Measurements from ENCODE around the gene DISP2.

Gene DISP2

DNA sequence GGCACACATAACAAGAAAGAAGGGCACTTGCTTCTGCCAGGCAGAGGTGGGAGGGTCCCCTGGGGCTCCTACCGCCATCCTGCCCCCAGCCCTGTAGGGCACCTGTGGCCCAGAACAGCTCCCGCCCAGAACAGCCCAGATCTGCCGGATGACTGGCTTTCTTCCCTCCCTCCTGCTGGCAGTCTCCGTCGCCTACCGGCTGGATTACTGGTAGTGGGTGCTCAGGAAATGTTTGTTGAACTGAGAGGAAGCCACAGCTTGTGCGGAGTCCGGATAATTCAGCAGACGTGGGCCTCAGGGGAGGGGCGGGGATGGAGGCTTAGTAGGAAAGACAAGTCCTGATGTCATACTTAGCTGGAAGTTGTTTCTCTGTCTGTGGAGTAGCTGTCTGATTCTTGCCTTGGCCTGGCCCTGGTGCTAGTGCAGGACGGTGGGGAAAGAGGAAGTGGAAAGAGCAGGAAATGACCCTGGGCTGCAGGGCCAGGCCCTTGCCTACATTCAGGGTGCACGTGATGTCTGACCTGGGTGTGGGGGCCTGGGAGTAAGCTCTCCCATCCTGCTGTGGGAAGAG, 24.0 kb upstream of the DISP2 start:
- Histone ChIP-seq H3K36me3 (ENCODE audit: low read length) (no peaks in the 10 kb centered on the region), H3K9me2 (replicated peaks; ENCODE audit: insufficient read depth, low read length) (no peaks in the 10 kb centered on the region), H3K27ac (ENCODE audit: low read depth, low read length) (no peak overlapping the region), H3K79me2 (ENCODE audit: insufficient read depth, low read length) (no peaks in the 10 kb centered on the region), H3F3A (ENCODE audit: insufficient read depth) (no peaks in the 10 kb centered on the region), H4K20me1 (ENCODE audit: low read depth, low read length) (no peaks in the 10 kb centered on the region), H3K27me3 (ENCODE audit: low read length) (no peaks in the 10 kb centered on the region), H3K4me3 (ENCODE audit: insufficient read depth, low read length, poor library complexity, severe bottlenecking) (no peak overlapping the region), H3K9ac (ENCODE audit: low read length) (no peak overlapping the region), H3K9me3 (ENCODE audit: insufficient read depth, low read length) (no peaks in the 10 kb centered on the region), H3K4me2 (ENCODE audit: low read depth, low read length, poor library complexity, severe bottlenecking) (no peak overlapping the region), H2AFZ (ENCODE audit: low read depth, low read length, severe bottlenecking) (no peak overlapping the region)
- TF ChIP-seq EZH2phosphoT487 (conservative IDR thresholded peaks at IDR 0.05; ENCODE audit: low read length), result no peak
- TF ChIP-seq, protein P1, sequence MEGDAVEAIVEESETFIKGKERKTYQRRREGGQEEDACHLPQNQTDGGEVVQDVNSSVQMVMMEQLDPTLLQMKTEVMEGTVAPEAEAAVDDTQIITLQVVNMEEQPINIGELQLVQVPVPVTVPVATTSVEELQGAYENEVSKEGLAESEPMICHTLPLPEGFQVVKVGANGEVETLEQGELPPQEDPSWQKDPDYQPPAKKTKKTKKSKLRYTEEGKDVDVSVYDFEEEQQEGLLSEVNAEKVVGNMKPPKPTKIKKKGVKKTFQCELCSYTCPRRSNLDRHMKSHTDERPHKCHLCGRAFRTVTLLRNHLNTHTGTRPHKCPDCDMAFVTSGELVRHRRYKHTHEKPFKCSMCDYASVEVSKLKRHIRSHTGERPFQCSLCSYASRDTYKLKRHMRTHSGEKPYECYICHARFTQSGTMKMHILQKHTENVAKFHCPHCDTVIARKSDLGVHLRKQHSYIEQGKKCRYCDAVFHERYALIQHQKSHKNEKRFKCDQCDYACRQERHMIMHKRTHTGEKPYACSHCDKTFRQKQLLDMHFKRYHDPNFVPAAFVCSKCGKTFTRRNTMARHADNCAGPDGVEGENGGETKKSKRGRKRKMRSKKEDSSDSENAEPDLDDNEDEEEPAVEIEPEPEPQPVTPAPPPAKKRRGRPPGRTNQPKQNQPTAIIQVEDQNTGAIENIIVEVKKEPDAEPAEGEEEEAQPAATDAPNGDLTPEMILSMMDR (IDR thresholded peaks at IDR 0.05; ENCODE audit: insufficient read depth, low read length, poor library complexity, severe bottlenecking), result no peak

DNA sequence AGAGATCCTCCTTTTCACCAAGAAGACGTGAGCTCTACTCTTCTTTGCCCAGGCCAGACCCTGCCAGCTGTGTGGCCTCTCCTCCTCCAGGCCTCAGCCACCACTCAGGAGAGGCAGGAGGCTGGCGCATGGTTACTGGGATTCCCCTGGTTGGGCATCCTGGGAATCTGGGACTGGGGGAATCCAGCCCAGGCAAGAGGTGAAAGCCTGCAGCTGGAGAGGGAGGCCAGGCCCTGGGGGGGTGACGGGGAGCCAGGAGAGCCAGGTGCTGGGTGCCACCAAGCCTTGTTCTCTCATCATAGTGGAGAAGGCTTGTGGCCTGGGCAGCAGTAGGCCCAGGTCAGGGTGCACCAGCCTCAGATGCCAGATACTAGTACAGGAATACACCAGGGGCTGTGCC, 23.5 kb upstream of the DISP2 start:
- no peak overlapping the region for H3K9ac ChIP-seq (ENCODE audit: low read length)
- TF ChIP-seq, protein P1 (IDR thresholded peaks at IDR 0.05; ENCODE audit: insufficient read depth, low read length, poor library complexity, severe bottlenecking), result no peak
- TF ChIP-seq EZH2phosphoT487 (conservative IDR thresholded peaks at IDR 0.05; ENCODE audit: low read length), result no peak

DNA sequence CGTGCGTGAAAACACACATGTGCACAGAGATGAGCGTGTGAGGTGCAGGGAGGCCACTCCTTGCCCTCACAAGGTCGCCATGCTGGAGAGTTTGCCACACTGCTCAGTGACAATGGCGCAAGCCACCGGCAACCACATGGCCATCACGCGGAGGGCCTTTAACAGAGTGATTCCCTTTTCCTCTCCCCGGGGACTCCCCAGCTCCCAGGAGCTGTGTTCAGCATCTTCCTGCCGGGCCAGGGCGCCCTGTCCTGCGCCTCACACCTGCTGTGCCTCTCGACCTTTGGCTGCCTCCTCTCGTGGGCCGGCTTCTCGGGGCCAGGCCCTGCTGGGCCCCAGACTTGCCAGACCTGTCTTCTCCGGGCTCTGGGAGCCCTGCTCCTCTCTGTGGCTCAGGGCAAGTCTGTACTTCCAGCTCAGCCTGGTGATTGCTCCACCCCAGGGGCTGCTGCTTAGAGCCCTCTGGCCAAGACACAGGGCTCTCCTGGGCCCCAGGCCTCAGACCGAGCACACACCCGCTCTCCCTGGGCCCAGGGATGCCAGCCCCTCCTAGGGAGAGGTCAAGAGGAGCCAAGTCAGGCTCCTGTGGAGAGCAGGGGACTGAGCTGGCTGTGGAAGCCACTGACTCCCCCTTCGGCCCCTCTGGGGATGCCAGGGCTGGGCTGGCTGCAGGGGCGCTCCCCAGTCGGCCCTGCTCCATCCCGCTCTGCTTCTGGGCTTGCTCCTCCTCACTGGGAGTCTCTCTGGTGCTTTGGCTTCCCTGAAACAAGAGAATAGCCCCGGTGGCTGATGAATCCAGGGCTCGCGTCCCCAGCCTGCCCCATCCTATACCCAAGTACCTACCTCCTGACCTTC, 22.9 kb upstream of the DISP2 start:
- H4K20me1 ChIP-seq (ENCODE audit: low read depth, low read length), result no peaks in the 10 kb centered on the region
- H2AFZ ChIP-seq (ENCODE audit: low read depth, low read length, severe bottlenecking), result no peak overlapping the region
- no peaks in the 10 kb centered on the region for H3K27me3 ChIP-seq (ENCODE audit: low read length)
- no peak overlapping the region for H3K4me3 ChIP-seq (ENCODE audit: insufficient read depth, low read length, poor library complexity, severe bottlenecking)
- H3K27ac ChIP-seq (ENCODE audit: low read depth, low read length), result no peak overlapping the region
- no peaks in the 10 kb centered on the region for H3K79me2 ChIP-seq (ENCODE audit: insufficient read depth, low read length)
- no peaks in the 10 kb centered on the region for H3K36me3 ChIP-seq (ENCODE audit: low read length)
- H3K9ac ChIP-seq (ENCODE audit: low read length), result no peak overlapping the region
- H3F3A ChIP-seq (ENCODE audit: insufficient read depth), result no peaks in the 10 kb centered on the region
- H3K9me2 ChIP-seq (replicated peaks; ENCODE audit: insufficient read depth, low read length), result no peaks in the 10 kb centered on the region
- no peak overlapping the region for H3K4me2 ChIP-seq (ENCODE audit: low read depth, low read length, poor library complexity, severe bottlenecking)
- TF ChIP-seq, protein P1 (IDR thresholded peaks at IDR 0.05; ENCODE audit: insufficient read depth, low read length, poor library complexity, severe bottlenecking), result no peak
- no peak for TF ChIP-seq EZH2phosphoT487 (conservative IDR thresholded peaks at IDR 0.05; ENCODE audit: low read length)
- no peaks in the 10 kb centered on the region for H3K9me3 ChIP-seq (ENCODE audit: insufficient read depth, low read length)

More for the DNA sequence above, 23.5 kb upstream of the DISP2 start:
- Histone ChIP-seq H3K4me2 (ENCODE audit: low read depth, low read length, poor library complexity, severe bottlenecking) (no peak overlapping the region), H3K36me3 (ENCODE audit: low read length) (no peaks in the 10 kb centered on the region), H3K9me2 (replicated peaks; ENCODE audit: insufficient read depth, low read length) (no peaks in the 10 kb centered on the region), H3K27ac (ENCODE audit: low read depth, low read length) (no peak overlapping the region), H3K9me3 (ENCODE audit: insufficient read depth, low read length) (no peaks in the 10 kb centered on the region), H4K20me1 (ENCODE audit: low read depth, low read length) (no peaks in the 10 kb centered on the region), H3K27me3 (ENCODE audit: low read length) (no peaks in the 10 kb centered on the region), H3K79me2 (ENCODE audit: insufficient read depth, low read length) (no peaks in the 10 kb centered on the region), H3K4me3 (ENCODE audit: insufficient read depth, low read length, poor library complexity, severe bottlenecking) (no peak overlapping the region), H2AFZ (ENCODE audit: low read depth, low read length, severe bottlenecking) (no peak overlapping the region), H3F3A (ENCODE audit: insufficient read depth) (no peaks in the 10 kb centered on the region)
